IPS DF 4.7 (cell line): ENCODE results near the gene PARP16.
A peak's percentile ranks its signal among the peaks of the same experiment; 100 is the strongest.

Experiments used
- DNase-seq: peaks from one replicate; pipeline ENCODE4 v3.0.0-alpha.2; 2013; ENCODE audit warnings: low spot score; ENCODE audit errors: extremely low read depth

Gene PARP16

DNA sequence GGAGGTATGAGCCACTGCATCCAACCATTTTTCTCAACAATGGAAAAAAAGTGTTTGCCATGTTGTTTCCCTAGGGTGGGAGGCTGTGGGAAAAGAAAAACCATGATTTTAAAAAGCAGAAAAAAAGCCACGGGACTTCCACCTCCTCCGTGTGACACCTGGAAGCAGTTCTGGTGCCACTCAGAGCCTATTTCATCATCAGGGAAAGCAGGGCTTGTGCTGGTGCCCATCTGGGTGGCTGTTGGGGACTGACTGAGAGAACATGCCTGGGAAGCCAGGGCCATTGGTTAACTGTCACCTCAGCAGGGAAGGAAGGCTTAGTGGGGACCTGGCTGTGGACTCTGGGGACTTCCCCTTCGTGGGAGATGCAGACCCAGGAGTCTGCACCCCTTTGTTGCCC is 25.1 kb upstream of the PARP16 start:
- DNase-seq, result no peak

DNA sequence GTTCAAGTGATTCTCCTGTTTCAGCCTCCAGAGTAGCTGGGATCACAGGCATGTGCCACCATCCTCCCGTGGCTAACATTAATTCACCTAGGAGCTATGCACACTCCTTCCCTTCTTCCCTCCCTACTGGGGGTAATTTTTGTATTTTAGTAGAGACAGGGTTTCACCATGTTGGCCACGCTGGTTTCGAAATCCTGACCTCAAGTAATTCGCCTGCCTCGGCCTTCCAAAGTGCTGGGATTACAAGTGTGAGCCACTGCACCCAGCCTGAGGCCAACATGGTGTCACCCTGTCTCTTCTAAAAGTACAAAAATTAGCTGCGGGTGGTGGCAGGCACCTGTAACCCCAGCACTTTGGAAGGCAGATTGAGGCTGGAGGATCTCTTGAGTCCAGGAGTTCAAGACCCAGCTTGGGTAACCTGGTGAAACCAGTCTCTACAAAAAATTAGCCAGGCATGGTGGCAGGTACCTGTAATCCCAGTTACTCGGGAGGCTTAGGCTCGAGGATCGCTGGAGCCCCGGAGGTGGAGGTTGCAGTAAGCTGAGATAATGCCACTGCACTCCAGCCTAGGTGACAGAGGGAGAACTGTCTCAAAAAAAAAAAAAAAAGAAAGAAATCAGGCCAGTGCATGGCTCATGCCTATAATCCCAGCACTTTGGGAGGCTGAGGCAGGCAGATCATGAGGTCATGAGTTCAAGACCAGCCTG is 23.9 kb upstream of the PARP16 start:
- DNase-seq, result no peak

DNA sequence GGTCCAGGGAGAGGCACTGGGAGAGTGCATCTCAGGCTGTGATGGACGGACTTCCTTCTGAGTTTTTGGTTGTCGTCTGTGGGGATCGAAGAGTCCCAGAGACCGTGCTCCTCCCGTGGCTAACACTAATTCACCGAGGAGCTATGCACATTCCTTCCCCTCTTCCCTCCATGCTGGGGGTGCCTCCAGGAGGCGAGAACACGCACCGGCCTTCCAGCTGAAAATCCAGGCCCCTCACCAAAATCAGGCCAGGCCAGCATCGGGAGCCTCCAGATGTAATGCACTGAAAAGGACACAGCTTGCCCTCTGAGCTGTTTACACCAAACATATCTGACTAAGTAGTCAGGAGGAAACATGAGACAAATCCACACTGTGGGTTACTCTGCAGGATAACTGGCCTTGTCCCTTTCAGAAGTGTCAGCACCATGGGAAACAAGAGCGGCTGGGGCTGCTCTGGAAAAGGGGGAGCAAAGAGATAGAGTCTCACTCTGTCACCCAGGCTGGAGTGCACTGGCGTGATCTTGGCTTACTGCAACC is 23.3 kb upstream of the PARP16 start:
- DNase-seq, result no peak

DNA sequence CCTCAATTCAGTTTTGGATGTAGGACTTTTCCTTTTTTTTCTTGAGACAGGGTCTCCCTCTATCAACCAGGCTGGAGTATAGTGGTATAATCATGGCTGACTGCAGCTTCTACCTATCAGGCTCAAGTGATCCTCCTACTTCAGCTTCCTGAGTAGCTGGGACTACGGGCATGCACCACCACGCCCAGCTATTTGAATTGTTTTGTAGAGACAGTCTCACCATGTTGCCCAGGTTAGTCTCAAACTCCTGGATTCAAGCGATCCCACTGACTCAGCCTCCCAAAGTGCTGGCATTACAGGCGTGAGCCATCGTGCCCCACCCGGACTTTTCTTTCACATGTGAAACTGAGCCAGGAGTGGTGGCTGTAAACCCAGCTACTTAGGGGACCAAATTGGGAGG is 21.3 kb upstream of the PARP16 start:
- DNase-seq, result no peak

DNA sequence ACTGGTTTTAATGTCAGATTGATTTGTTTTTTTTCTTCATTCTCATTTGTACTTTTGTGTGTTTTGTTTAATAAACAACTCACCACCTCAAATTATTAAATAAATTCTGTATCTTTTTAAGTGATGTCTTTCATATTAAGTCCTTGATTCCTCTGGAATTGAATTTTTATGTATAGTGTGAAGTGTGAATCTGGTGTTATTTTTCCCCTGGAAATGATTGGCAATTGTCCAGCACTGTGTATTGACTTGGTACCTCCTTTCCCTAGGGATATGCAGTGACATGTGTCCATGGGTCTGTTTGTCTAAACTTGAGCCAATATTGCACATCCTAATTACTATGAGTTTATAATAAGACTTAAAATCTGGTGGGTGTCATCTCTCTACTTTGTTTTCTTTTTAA is 19.9 kb upstream of the PARP16 start:
- no peak for DNase-seq

DNA sequence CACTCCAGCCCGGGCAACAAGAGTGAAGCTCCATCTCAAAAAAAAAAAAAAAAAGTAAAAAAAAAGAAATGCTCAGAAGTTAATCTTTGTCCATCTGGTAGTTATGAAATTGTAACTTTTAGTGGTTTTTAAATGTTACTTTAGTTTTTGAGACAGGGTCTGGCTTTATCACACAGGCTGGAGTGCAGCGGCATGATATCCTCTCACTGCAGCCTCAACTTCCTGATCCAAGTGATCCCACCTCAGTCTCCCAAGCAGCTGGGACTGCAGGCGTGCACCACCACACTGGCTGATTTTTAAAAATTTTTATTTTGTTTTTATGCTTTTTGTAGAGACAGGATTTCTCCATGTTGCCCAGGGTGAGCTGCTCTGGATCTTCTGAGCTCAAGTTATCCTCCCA is 19.1 kb upstream of the PARP16 start:
- DNase-seq, result no peak

DNA sequence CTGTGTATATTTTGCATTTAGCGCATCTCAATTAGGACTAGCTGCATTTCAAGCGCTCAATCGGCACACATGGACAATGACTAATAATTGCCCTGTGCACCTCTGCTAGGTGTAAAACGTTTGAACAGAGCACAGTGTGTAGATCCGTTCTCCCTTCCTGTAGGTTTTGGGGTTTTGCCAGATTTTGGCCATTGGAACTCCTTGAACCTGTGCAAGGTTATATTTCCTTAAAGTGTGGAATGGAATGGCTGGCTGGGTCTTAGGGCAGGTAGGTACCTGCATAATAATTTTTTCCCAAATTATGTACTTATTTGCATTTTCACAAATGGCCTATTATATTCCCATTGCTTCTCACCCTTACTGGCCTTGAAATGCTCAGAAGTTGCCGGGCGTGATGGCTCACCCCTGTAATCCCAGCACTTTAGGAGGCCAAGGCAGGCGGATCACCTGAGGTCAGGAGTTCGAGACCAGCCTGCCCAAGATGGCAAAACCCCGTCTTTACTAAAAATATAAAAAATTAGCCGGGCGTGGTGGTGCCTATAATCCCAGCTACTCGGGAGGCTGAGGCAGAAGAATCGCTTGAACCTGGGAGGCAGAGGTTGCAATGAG is 18.6 kb upstream of the PARP16 start:
- DNase-seq, result no peak

DNA sequence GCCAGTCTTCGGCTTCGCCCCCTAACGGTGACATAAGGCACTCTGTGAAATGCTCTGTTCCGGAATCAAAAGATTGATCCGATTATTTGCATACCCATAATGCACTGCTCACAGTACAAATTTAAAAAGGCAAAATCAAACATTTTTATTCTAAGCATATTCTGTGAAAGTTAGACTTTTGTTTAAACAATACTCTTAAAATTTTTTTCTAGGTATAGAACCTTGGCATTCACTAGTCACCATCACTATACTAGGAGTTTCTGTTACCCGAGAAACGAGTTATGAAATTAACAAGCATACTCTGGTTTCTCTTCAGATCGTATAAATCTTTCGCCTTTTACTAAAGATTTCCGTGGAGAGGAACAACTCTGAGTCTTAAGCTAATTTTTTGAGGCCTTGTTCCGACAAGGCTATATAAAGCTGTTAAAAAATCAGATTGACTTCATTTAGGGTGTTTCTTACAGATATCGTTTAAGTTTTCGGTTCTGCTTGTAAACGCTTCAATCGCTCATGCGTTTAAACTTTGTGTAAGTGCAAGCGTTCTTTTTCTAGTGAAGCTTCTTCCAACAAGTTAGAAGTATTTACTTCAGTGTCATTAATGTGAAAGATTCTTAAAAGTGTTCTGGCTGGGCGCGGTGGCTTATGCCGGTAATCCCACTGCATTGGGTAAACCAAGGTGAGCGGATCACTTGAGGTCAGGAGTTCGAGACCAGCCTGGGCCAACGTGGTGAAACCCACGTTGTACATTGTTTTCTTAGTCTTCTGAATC is 17.9 kb upstream of the PARP16 start, which contains the start of gene RNU5B-1:
Gene RNU5B-1, plus strand, starts transcription at position 297 of the 769 bp plus-strand sequence.
- DNase-seq, result peak; percentile 88

DNA sequence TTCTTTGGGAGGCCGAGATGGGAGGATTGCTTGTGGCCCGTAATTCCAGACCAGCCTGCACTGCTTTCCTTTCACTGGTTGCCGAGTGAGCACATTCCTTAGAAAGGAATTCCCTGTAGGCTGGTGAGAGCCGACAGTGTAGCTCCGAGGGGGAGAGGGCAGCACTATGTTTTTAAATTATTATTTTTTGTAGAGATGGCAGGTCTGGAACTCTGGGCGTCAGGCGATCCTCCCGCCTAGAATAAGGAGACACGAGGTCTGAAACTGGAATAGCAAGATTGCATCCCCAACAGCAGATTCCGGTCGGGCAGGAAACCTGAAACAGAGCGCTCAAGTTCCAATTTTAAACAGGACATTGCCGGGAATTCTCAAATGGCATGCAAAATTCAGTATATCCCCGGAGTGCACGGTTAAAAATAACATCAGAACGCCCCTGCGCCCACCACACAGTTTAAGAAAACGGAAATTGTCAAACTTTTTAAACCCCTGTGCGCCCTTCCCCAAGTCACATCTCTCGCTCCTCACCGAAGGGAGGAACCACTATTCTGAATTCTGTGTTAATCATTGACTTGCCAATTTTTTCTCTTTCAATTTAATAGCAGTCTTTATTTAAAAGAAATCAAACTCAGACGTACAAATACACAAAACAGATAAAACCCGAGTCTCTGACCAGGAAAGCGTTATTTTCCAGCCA is 17.2 kb upstream of the PARP16 start:
- no peak for DNase-seq

DNA sequence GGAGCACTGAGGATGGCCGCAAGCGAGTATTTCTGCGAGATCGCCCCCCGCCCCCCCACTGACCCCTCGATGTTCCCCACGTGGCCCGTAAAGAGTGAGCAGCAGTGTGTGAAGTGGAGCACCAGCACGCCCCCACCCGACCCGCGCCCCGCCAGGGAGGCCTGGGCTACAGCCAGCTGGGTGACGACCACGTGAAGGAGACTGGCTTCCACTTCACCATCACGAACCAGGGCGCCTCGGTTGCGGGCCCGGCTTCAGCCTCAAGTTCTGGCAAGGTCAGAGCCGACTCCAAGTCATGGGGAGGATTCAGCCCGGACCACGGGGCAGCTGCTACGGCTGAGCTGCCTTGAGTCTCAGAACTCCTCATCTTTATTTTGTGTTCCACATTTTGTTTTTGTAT is 15.4 kb upstream of the PARP16 start:
- DNase-seq, result no peak

DNA sequence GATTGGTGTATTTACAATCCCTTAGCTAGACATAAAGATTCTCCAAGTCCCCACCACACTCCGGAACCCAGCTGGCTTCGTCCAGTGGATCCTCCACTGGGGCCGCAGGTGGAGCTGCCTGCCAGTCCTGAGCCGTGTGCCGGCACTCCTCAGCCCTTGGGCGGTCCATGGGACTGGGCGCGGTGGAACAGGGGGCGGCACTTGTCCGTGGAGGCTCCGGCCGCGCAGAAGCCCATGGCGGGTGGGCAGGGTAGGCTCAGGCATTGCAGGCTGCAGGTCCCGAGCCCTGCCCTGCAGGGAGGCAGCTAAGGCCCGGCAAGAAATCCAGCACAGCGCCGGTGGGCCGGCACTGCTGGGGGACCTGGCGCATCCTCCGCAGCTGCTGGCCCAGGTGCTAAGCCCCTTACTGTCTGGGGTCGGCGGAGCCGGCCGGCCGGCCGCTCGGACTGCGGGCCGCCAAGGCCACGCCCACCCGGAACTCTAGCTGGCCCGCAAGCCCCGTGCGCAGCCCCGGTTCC is 14.3 kb upstream of the PARP16 start:
- DNase-seq, result no peak

DNA sequence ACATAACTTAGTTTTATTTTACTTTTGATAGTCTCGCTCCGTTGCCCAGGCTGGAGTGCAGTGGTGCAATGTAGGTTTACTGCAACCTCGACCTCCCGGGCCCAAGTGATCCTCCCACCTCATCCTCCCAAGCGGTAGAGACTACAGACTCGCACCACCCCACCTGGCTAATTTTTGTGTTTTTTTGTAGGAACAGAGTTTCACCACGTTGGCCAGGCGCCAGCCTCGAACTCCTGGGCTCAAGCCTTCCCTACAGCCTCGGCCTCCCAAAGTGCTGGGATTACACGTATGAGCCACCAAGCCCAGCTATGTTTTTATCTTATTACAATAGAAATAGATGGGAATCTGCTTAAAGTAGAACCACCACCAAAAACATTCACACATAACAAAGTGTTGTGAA is 12.0 kb upstream of the PARP16 start:
- DNase-seq, result no peak

DNA sequence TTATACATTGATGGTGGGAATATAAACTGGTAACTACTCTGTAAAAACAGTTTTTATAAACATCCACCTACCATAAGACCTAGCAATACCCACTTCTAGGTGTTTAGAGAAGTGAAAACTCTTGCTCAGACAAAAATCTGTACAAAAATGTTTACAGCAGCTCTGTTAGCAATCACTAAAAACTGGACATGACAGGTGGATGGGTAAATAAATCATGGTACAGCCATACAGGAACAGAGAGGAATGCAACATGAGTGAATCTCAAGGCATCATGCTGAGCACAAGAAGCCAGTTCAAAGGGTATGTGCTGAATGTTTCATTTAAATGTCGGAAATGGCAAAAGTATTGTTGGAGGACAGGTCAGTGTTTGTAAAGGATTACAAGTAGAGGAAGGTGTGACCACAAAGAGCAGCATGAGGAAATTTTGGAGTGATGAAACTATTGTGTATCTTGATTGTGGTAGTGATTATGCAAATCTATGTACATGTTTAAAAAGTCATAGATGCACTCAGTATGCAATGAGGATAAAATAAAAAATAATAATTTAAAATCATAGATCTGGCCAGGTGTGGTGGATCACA is 6.3 kb upstream of the PARP16 start:
- DNase-seq, result no peak

DNA sequence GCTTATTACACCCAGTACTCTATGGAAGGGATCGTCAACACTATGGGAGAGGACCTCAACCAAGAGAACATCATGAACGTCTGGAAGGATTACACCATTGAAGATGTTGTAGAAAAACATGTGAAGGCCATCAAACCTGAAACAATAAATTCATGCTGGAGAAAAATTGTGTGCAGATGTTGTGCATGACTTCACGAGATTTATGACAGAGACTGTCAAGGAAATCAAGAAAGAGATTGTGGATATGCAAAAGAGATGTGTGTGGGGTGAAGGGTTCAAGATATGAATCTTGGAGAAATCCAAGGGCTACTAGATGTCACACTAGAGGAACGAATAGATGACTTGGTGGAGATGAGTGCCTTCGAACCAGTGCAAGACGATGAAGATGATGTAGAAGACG is 3.5 kb upstream of the PARP16 start:
- no peak for DNase-seq

DNA sequence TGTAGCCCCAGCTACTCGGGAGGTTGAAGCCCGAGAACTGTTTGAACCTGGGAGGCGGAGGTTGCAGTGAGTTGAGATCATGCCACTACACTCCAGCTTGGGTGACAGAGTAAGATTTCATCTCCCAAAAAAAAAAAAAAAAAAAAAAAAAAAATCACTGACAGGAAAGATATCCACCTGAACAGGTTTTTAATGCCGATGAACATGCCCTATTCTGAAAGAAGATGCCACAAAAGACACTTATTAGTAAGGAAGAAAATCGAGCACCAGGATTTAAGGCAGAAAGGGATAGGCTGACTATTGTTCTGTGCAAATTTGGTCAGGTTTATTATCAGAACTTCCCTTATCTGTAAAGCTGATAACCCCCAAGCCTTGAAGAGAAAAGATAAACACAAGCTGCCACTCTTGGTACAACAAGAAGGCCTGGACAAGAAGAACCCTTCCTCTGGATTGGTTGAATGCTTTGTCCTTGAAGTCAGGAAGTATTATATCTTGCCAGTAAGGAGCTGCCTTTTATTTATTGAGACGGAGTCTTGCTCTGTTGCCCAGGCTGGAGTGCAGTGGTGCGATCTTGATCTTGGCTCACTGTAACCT is 2.7 kb upstream of the PARP16 start:
- no peak for DNase-seq

DNA sequence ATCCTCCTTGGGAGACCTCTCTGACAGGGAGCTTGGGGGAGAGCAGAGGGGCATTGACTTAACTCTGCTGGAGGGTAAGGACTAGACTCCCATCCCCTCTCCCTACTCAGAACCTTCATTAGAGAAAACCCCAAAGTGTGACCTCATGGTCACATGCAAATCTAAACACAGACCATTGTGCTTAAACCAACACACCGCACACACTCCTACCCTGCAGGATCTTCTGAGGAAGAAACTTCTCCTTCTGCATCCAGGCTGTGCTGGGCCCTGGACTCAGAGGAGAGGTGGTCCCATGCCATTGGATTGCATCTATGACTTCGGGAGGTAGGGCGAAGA is 805 bp upstream of the PARP16 start:
- no peak for DNase-seq

DNA sequence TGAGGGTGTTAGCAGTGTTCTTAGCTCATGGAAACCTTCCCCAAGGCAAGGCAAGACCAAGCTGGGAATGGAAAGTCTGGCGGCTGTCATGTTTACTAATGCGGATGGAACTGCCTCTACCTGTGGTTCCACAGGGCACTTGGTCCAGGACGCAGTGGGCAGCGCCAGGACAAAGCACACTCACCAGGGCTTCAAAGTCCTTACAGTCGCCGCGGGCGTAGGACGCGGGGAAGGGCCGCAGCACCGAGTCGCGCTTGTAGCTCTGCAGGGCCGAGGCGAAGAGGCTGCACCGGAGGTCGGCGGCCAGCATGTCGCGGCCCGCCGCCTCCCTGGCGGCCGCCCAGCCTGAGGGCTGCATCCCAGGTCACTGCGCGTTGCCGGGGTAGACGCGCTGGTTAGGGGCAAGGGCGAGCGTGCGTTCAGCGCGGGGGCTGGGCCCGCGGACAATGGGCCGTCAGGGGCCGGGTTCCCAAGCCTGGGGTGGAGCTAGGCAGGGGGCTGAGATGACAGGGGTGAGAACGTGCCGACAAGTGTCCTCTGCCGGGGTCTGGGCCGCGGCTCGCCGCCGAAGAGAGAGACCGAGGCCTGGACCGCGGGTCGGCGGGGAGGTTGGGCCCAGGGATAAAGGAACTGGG is 497 bp downstream of the PARP16 start:
- DNase-seq, result no peak

DNA sequence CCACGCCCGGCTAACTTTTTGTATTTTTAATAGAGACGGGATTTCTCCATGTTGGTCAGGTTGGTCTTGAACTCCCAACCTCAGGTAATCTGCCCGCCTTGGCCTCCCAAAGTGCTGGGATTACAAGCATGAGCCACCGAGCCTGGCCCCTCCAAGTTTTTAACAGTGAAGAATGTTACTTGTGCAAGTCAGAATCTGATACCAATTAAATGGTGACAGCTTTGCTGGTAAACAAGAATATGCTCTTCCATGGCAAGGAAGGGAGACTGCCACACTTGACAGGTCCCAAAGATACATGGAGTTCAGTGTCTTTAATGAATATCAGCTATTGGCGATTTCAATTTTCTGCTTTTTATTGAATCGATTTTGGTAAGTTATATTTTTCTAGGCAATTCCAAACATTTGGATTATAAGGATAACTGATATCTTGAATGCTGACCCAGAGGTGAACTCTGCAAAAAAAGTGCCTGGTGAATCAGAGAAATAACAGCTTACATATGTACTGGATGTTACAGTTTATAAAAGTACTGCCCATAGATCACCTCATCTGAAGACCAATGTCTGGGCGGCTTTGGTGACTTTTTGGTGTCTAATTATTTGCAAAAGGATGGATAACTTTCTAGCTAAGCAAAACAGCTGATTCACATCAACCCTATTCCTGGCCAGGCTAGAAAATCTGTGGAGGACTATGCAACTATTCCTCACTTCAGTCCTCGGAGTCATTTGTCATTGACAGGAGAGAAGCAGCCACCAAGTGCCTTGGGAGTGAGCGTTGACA is 1.2 kb downstream of the PARP16 start:
- DNase-seq, result no peak

DNA sequence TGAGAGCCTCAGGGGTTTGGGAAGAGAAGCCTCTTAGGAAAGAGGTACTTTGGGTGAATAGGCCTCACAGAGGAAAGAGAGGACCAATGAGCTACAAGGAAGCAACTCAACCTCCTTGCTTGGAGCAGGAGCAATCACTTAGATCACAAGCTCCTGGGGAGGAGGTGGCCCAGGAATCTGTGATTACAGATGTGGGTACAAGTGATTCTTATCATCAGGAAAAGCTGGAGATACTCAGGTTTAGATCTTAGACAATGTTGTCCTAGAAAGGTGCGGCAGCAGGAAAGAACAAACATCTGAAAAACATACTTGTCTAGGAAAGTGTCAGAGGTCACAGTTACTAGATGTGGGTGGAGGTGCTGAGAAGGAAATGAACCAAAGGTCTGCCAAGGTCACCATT is 8.2 kb downstream of the PARP16 start:
- DNase-seq, result no peak

DNA sequence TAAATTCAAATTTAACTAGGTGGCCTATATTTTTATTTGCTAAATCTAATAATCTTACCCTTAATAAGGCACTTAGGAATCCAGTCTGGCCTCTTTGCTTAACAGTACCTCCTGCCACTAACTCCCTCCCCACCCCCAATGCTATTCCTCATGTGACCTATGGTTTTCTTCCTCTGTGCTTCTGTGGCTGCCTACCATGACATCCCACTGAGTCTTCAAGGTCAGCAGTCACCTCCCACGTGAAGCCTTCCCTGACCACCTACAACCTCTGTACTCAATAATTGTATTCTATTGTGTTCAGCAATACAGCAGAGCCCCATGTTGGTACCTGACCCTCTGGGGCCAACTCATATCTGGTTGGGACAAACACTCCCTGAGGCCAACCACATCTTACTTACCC is 9.7 kb downstream of the PARP16 start:
- DNase-seq, result no peak
